ENCODE results near the gene C6orf58. TPM values are rescaled to one million over a fixed set of nuclear protein-coding genes. Genes with fewer than 3 reads are reported as not detected.

The C6orf58 gene
- polyA plus RNA-seq, 1 of the 3 experiments (the other 2 are of a cell fraction), result 0.07 TPM

- Histone ChIP-seq H3K9me2 (0 out of 2 replicates have a peak, but pooled peaks cover 4% of the 10 kb centered on the region), H3K4me2 (no peak overlapping the region), H3K9ac (no peak overlapping the region), H3K27me3 (ENCODE audit: insufficient read depth) (no peaks in the 10 kb centered on the region; the same call in 1 of the 2 replicates), H4K20me1 (ENCODE audit: insufficient read depth) (no peaks in the 10 kb centered on the region), H3K9me3 (no peaks in the 10 kb centered on the region), H3K36me3 (replicated peaks in 1 of 2; ENCODE audit: control insufficient read depth in 1 of 2, insufficient read depth in 2 of 2, low read length in 1 of 2) (no peaks in the 10 kb centered on the region), H3F3A (replicated peaks; ENCODE audit: insufficient read depth) (peaks cover 3% of the 10 kb centered on the region), H3K27ac (ENCODE audit: low read depth in 2 of 2, low read length in 1 of 2) (no peak overlapping the region), H3K4me1 (ENCODE audit: control insufficient read depth in 1 of 2, insufficient read depth in 2 of 2, low read depth in 1 of 2, low read length in 1 of 2) (no peaks in the 10 kb centered on the region), H3K79me2 (ENCODE audit: insufficient read depth) (no peaks in the 10 kb centered on the region), H2AFZ (ENCODE audit: low read depth) (no peak overlapping the region), H3K4me3 (ENCODE audit: low read depth in 2 of 2, low read length in 1 of 2) (no peak overlapping the region)
- CTCF ChIA-PET, result no interaction called here
- DNase-seq, result no peak
- TF ChIP-seq RAD21 (IDR thresholded peaks at IDR 0.05; ENCODE audit: low read length), result no peak
- TF ChIP-seq SIN3A (IDR thresholded peaks at IDR 0.05; ENCODE audit: borderline replicate concordance, low read depth, low read length), result no peak
- TF ChIP-seq GATA2 (CRISPR knock-in tag; IDR thresholded peaks at IDR 0.05), result no peak
- TF ChIP-seq RXRA (IDR thresholded peaks at IDR 0.05; ENCODE audit: borderline replicate concordance, low read depth), result no peak
- no peak for TF ChIP-seq GABPA (IDR thresholded peaks at IDR 0.05; ENCODE audit: low read depth)
- TF ChIP-seq SMC3 (IDR thresholded peaks at IDR 0.05; ENCODE audit: low read depth, low read length), result no peak
- no peak for TF ChIP-seq ZBTB33 (IDR thresholded peaks at IDR 0.05; ENCODE audit: borderline replicate concordance, low read depth)
- 30% methylated on average over 2 of the region's 2 CpGs for WGBS (ENCODE audit: low lambda C conversion rate)
- POLR2A ChIA-PET, result no interaction called here
Measured at GRCh38 chr6:127587875-127588274, 10.9 kb downstream of the C6orf58 start.

GRCh38 chr6:127589135-127589534, 12.2 kb downstream of the C6orf58 start:
- H3K9ac ChIP-seq, result no peak overlapping the region
- TF ChIP-seq ELF1 (IDR thresholded peaks at IDR 0.05) (no peak), GATA2 (CRISPR knock-in tag; IDR thresholded peaks at IDR 0.05) (no peak), TCF12 (IDR thresholded peaks at IDR 0.05) (no peak), NFIC (IDR thresholded peaks at IDR 0.05; ENCODE audit: borderline replicate concordance) (no peak), USF2 (IDR thresholded peaks at IDR 0.05; ENCODE audit: borderline replicate concordance, low read depth, low read length) (no peak), FOSL2 (IDR thresholded peaks at IDR 0.05; ENCODE audit: borderline replicate concordance, low read depth) (no peak), PBX3 (IDR thresholded peaks at IDR 0.05) (no peak), FOXM1 (IDR thresholded peaks at IDR 0.05; ENCODE audit: low read depth) (no peak), ZBTB33 (IDR thresholded peaks at IDR 0.05; ENCODE audit: borderline replicate concordance, low read depth) (no peak), EZH2phosphoT487 (IDR thresholded peaks at IDR 0.05; ENCODE audit: borderline replicate concordance, low read depth) (no peak)
- no peaks in the 10 kb centered on the region; the same call in 1 of the 2 replicates for H3K27me3 ChIP-seq (ENCODE audit: insufficient read depth)
- CTCF ChIA-PET, result no interaction called here
- H3K4me1 ChIP-seq (ENCODE audit: control insufficient read depth in 1 of 2, insufficient read depth in 2 of 2, low read depth in 1 of 2, low read length in 1 of 2), result no peaks in the 10 kb centered on the region
- no peaks in the 10 kb centered on the region for H4K20me1 ChIP-seq (ENCODE audit: insufficient read depth)
- no peak for DNase-seq
- no peak overlapping the region for H3K4me3 ChIP-seq (ENCODE audit: low read depth in 2 of 2, low read length in 1 of 2)
- no peaks in the 10 kb centered on the region for H3K9me3 ChIP-seq
- H3K27ac ChIP-seq (ENCODE audit: low read depth in 2 of 2, low read length in 1 of 2), result no peak overlapping the region
- H2AFZ ChIP-seq (ENCODE audit: low read depth), result no peak overlapping the region
- H3F3A ChIP-seq (replicated peaks; ENCODE audit: insufficient read depth), result no peaks in the 10 kb centered on the region
- H3K79me2 ChIP-seq (ENCODE audit: insufficient read depth), result no peaks in the 10 kb centered on the region
- H3K4me2 ChIP-seq, result no peak overlapping the region
- POLR2A ChIA-PET, result no interaction called here
- no peaks in the 10 kb centered on the region for H3K36me3 ChIP-seq (replicated peaks in 1 of 2; ENCODE audit: control insufficient read depth in 1 of 2, insufficient read depth in 2 of 2, low read length in 1 of 2)
- H3K9me2 ChIP-seq, result 0 out of 2 replicates have a peak, but pooled peaks cover 4% of the 10 kb centered on the region
